GM21367 (cell line): ENCODE data around the gene ACSBG1.

Experiments
- ATAC-seq: cut with Tn5 transposase; IDR thresholded peaks from one replicate; pipeline ENCODE4 v1.9.1; 2021; ENCODE audit not compliant: unreplicated experiment

The ACSBG1 gene

GRCh38 chr15:78133801-78134200, 100.6 kb downstream of the ACSBG1 start:
- ATAC-seq: no peak

- peak; percentile 69 for ATAC-seq
Measured at GRCh38 chr15:78131295-78132061, 102.9 kb downstream of the ACSBG1 start, which contains the start of gene CIB2. Gene CIB2 (minus strand): TSS chr15:78131445. CDS start chr15:78131215, 230 bp downstream.

- no peak for ATAC-seq
Measured at GRCh38 chr15:78130466-78131294, 103.7 kb downstream of the ACSBG1 start.

- no peak for ATAC-seq
Measured at GRCh38 chr15:78129751-78130287, 104.5 kb downstream of the ACSBG1 start.

GRCh38 chr15:78129077-78129750, 105.2 kb downstream of the ACSBG1 start:
- no peak for ATAC-seq

- ATAC-seq: no peak
Measured at GRCh38 chr15:78127882-78128281, 106.5 kb downstream of the ACSBG1 start.

GRCh38 chr15:78125267-78125666, 109.1 kb downstream of the ACSBG1 start:
- no peak for ATAC-seq

- ATAC-seq: no peak
Measured at GRCh38 chr15:78120523-78120922, 113.8 kb downstream of the ACSBG1 start.
